Activated gamma-delta T cell treated with anti-CD3 and anti-CD28 coated beads, Interleukin-2, amount 50 U/mL, for 16 hours (primary cell): Measurements from ENCODE around the gene SLC35B2.

Experiments used
- DNase-seq: peaks from one replicate; pipeline ENCODE4 v3.0.0-alpha.2; 2020; ENCODE audit warnings: low read depth

The SLC35B2 gene

GRCh38 chr6:44267252-44267651 lies 9.9 kb upstream of the SLC35B2 start:
- DNase-seq, result no peak

- DNase-seq, result no peak
Measured at GRCh38 chr6:44266347-44266746, 9.0 kb upstream of the SLC35B2 start.

- DNase-seq, result no peak
Measured at GRCh38 chr6:44265722-44266233, 8.4 kb upstream of the SLC35B2 start.

GRCh38 chr6:44265007-44265721 lies 7.8 kb upstream of the SLC35B2 start, which contains the start of gene NFKBIE:
NFKBIE (minus strand) TSS chr6:44265551; CDS start chr6:44265346, 205 bp downstream.
- DNase-seq, result peak; percentile 95

GRCh38 chr6:44264154-44265006 lies 7.1 kb upstream of the SLC35B2 start:
- no peak for DNase-seq

GRCh38 chr6:44263354-44264100 lies 6.2 kb upstream of the SLC35B2 start:
- no peak for DNase-seq

- no peak for DNase-seq
Measured at GRCh38 chr6:44262467-44263353, 5.4 kb upstream of the SLC35B2 start.

GRCh38 chr6:44261581-44261980 lies 4.3 kb upstream of the SLC35B2 start:
- DNase-seq, result no peak

- DNase-seq, result no peak
Measured at GRCh38 chr6:44260451-44261297, 3.3 kb upstream of the SLC35B2 start.

GRCh38 chr6:44260011-44260410 lies 2.7 kb upstream of the SLC35B2 start:
- DNase-seq, result no peak

GRCh38 chr6:44258921-44259320 lies 1.6 kb upstream of the SLC35B2 start:
- DNase-seq, result no peak

- DNase-seq, result no peak
Measured at GRCh38 chr6:44258325-44258863, 1.1 kb upstream of the SLC35B2 start.

- no peak for DNase-seq
Measured at GRCh38 chr6:44257753-44258324, 511 bp upstream of the SLC35B2 start.

- no peak for DNase-seq
Measured at GRCh38 chr6:44256775-44257024, 628 bp downstream of the SLC35B2 start.

GRCh38 chr6:44255871-44256774 lies 1.2 kb downstream of the SLC35B2 start:
- DNase-seq, result no peak

GRCh38 chr6:44255105-44255808 lies 2.1 kb downstream of the SLC35B2 start:
- DNase-seq, result no peak

GRCh38 chr6:44254191-44255104 lies 2.9 kb downstream of the SLC35B2 start:
- DNase-seq, result no peak
